Gastroesophageal sphincter (tissue), 4 donors: Measurements from ENCODE around the gene MAPK1. TPM values are rescaled to one million over a fixed set of nuclear protein-coding genes. Genes with fewer than 3 reads are reported as not detected.

Experiments
- ATAC-seq: fragments of 150-250 bp; one replicate; pipeline ENCODE4 v1.9.1; 2016; ENCODE audit warnings: mild to moderate bottlenecking, moderate library complexity
- H3K27ac ChIP-seq, 4 donors: fragments of 200-600 bp; sonication (generic) in 3 of 4; 1 replicate in 3 of 4; 2 replicates in 1 of 4; pipeline ENCODE4 v1.5.1; 2016 to 2019
- H3K27me3 ChIP-seq: fragments of 200-600 bp; sonication (generic); one replicate; pipeline ENCODE4 v1.5.1; 2019
- H3K36me3 ChIP-seq, 2 donors: fragments of 200-600 bp; sonication (generic); one replicate each; pipeline ENCODE4 v1.5.1; 2019; ENCODE audit warnings: control low read depth in 1 of 2
- H3K4me1 ChIP-seq, 3 donors: fragments of 200-600 bp; sonication (generic); 1 replicate in 2 of 3; 2 replicates in 1 of 3; pipeline ENCODE4 v1.5.1; 2016 to 2019; ENCODE audit warnings: control low read depth in 2 of 3
- H3K4me3 ChIP-seq, 2 donors: fragments of 200-600 bp; sonication (generic); one replicate each; pipeline ENCODE4 v1.5.1; 2019; ENCODE audit warnings: mild to moderate bottlenecking in 1 of 2, moderate library complexity in 1 of 2
- H3K9me3 ChIP-seq, 3 donors: fragments of 200-600 bp; sonication (generic); one replicate each; pipeline ENCODE4 v1.5.1; 2017 to 2019; ENCODE audit warnings: control low read depth in 2 of 3
- EP300 ChIP-seq: sonication (generic); formaldehyde crosslinking; IDR thresholded peaks from one replicate; pipeline ENCODE4 v1.6.1; 2017; ENCODE audit warnings: antibody characterized with exemption, mild to moderate bottlenecking
- POLR2A ChIP-seq, 2 donors: fragments of 450-650 bp; IDR thresholded peaks; one replicate each; pipeline ENCODE4 v1.6.1; 2017; ENCODE audit warnings: antibody characterized with exemption in 2 of 2, mild to moderate bottlenecking in 2 of 2, moderate library complexity in 1 of 2
- POLR2AphosphoS5 ChIP-seq: sonication (generic); formaldehyde crosslinking; IDR thresholded peaks from one replicate; pipeline ENCODE4 v1.6.1; 2017; ENCODE audit warnings: antibody characterized with exemption
- WGBS, 2 donors: methylation state at CpG; one replicate each; pipeline ENCODE4 v1.1.5; 2018; ENCODE audit warnings: low coverage in 1 of 2; 5-methylcytosine and 5-hydroxymethylcytosine counted together
- total RNA-seq, 4 donors: library from RNA; depleted of rRNA; stranded (reverse); fragments of >200 nt; gene quantifications; one replicate each; pipeline ENCODE4 v1.1.0, GENCODE V29; 2016
- TF ChIP-seq, protein P1 (sequence below), 4 experiments: fragments of 200-600 bp in 2 of 4; fragments of 450-650 bp in 2 of 4; sonication (generic) in 1 of 4; IDR thresholded peaks; one replicate each; pipeline ENCODE4 v1.5.1; 2017 to 2019; ENCODE audit warnings: antibody characterized with exemption in 4 of 4, mild to moderate bottlenecking in 2 of 4, moderate library complexity in 2 of 4

MAPK1 gene
- total RNA-seq, 4 donors from 2014 or later: 40.3 to 70.8 (median 57.4) TPM

DNA sequence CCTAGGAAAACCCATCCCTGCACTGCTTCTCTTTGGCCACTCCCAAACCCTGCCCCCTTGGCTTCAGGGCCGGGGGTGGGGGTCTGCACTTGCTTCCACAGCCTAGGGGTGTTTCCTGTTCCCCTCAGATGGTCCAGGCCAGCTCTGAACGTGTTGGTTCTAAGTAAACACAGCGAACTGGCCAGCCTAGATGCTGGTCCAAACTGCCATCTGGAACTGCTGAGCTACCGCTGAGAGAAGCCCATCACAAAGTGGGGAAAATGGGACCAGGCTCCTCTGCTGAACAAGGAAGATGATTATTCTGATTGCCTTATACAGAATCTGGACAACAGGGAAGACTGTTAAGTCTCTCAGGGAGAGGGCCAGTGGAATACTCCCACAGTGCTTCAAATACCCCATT lies 108.4 kb downstream of the MAPK1 start:
- H3K27ac ChIP-seq: no peak overlapping the region
- no peak overlapping the region for H3K4me3 ChIP-seq
- TF ChIP-seq POLR2AphosphoS5 (no peak), POLR2A (IDR thresholded peaks at IDR 0.05) (no peak), EP300 (no peak)
- ATAC-seq: no peak
- H3K27me3 ChIP-seq: no peaks in the 10 kb centered on the region
- H3K4me1 ChIP-seq: peaks cover 0 to 52% (median 15%) of the 10 kb centered on the region in 3 donors
- no CpG with 5 or more reads among the region's 4 CpGs for WGBS, 2 donors
- H3K36me3 ChIP-seq: peaks cover 0 to 63% of the 10 kb centered on the region in 2 donors
- H3K9me3 ChIP-seq: no peaks in the 10 kb centered on the region

GRCh38 chr22:21758091-21758864 lies 109.2 kb downstream of the MAPK1 start:
- 91 to 93% methylated on average over 12 to 18 of the region's 21 CpGs for WGBS, 2 donors
- H3K4me3 ChIP-seq: no peak overlapping the region
- H3K4me1 ChIP-seq: peaks cover 0 to 52% (median 16%) of the 10 kb centered on the region in 3 donors
- no peak for ATAC-seq
- no peak overlapping the region for H3K27ac ChIP-seq
- TF ChIP-seq, protein P1, sequence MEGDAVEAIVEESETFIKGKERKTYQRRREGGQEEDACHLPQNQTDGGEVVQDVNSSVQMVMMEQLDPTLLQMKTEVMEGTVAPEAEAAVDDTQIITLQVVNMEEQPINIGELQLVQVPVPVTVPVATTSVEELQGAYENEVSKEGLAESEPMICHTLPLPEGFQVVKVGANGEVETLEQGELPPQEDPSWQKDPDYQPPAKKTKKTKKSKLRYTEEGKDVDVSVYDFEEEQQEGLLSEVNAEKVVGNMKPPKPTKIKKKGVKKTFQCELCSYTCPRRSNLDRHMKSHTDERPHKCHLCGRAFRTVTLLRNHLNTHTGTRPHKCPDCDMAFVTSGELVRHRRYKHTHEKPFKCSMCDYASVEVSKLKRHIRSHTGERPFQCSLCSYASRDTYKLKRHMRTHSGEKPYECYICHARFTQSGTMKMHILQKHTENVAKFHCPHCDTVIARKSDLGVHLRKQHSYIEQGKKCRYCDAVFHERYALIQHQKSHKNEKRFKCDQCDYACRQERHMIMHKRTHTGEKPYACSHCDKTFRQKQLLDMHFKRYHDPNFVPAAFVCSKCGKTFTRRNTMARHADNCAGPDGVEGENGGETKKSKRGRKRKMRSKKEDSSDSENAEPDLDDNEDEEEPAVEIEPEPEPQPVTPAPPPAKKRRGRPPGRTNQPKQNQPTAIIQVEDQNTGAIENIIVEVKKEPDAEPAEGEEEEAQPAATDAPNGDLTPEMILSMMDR (IDR thresholded peaks at IDR 0.05): no peak
- TF ChIP-seq EP300 (no peak), POLR2AphosphoS5 (no peak), POLR2A (IDR thresholded peaks at IDR 0.05) (no peak)
- H3K27me3 ChIP-seq: no peaks in the 10 kb centered on the region
- no peaks in the 10 kb centered on the region for H3K9me3 ChIP-seq
- H3K36me3 ChIP-seq: peaks cover 0 to 56% of the 10 kb centered on the region in 2 donors

- H3K27me3 ChIP-seq: no peaks in the 10 kb centered on the region
- TF ChIP-seq, protein P1 (IDR thresholded peaks at IDR 0.05): no peak
- TF ChIP-seq POLR2AphosphoS5 (no peak), EP300 (no peak), POLR2A (IDR thresholded peaks at IDR 0.05) (no peak)
- peaks cover 0 to 29% (median 16%) of the 10 kb centered on the region in 3 donors for H3K4me1 ChIP-seq
- H3K9me3 ChIP-seq: no peaks in the 10 kb centered on the region
- peak; percentile 39 for ATAC-seq
- H3K27ac ChIP-seq: peak overlapping the region in 1 of 4 donors; percentile 54
- no peak overlapping the region for H3K4me3 ChIP-seq
- WGBS, 2 donors: 30 to 37% methylated on average over 5 of the region's 5 CpGs
- peaks cover 0 to 35% of the 10 kb centered on the region in 2 donors for H3K36me3 ChIP-seq
These were observed 111.6 kb downstream of the MAPK1 start for GRCh38 chr22:21755851-21756284.

GRCh38 chr22:21754523-21754922 lies 112.9 kb downstream of the MAPK1 start:
- H3K4me3 ChIP-seq: no peak overlapping the region
- no peaks in the 10 kb centered on the region for H3K27me3 ChIP-seq
- peak; percentile 64 for ATAC-seq
- H3K9me3 ChIP-seq: no peaks in the 10 kb centered on the region
- H3K36me3 ChIP-seq: peaks cover 0 to 32% of the 10 kb centered on the region in 2 donors
- TF ChIP-seq EP300 (no peak), POLR2AphosphoS5 (no peak), POLR2A (IDR thresholded peaks at IDR 0.05) (no peak)
- TF ChIP-seq, protein P1 (IDR thresholded peaks at IDR 0.05): no peak
- 22% methylated on average over 7 of the region's 7 CpGs; no CpG with 5 or more reads in 1 of the 2 donors for WGBS, 2 donors
- peaks cover 0 to 29% (median 16%) of the 10 kb centered on the region in 3 donors for H3K4me1 ChIP-seq
- H3K27ac ChIP-seq: peak overlapping the region in 3 of 4 donors; percentile 34 to 54 (median 46)

DNA sequence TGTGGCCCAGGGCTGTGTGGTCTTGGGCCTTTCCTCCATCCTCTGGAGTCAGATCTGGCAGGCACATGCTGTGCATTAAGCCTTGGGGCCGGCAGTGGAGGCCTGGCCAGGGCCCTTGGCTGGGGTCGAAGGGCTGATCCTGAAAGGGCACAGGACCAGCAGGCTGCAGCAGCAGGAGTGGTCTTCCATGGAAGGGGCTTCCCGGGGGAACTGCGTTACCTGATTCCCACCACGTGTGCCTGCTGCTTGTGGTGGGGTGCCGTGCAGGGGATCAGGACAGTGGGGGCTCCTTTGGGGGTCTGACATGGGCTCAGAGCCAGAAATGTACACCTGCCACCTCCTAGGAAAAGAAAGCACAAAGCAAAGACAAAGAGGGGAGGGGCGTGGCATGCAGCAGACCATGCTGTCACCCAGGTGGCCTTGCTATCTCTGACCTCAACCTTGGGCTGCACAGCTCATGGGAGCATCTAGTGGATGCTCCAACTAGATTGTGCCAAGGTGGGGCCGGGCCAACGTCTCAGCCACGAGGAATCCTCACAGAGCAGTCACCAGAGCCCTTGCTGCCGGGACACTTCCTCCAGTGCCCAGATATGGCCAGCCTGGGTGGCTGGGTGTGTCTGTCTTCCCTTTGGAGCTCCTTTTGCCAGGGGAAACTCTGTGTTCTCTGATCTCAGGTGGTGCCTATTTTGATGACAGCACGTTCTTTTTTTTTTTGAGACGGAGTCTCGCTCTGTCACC lies 113.9 kb downstream of the MAPK1 start:
- Histone ChIP-seq H3K36me3 (peaks cover 0 to 22% of the 10 kb centered on the region in 2 donors), H3K9me3 (no peaks in the 10 kb centered on the region), H3K27me3 (no peaks in the 10 kb centered on the region), H3K4me1 (peaks cover 0 to 29% (median 16%) of the 10 kb centered on the region in 3 donors), H3K27ac (no peak overlapping the region), H3K4me3 (no peak overlapping the region)
- ATAC-seq: no peak
- WGBS, 2 donors: 40 to 100% methylated on average over 1 to 2 of the region's 14 CpGs
- TF ChIP-seq POLR2A (IDR thresholded peaks at IDR 0.05): no peak
- no peak for TF ChIP-seq POLR2AphosphoS5
- no peak for TF ChIP-seq EP300
